HL-60/S4 treated with retinoic acid at 250 ng/mL for 4 days and 3 days (cell line): Measurements from ENCODE around the gene SLC25A44.

Experiments
- in situ Hi-C: fragments of 300-500 bp; cut with MboI; formaldehyde crosslinking; loops from 2 replicates; pipeline ENCODE4 v1.7.0; 2022; ENCODE audit warnings: low sequenced_read_pairs

Gene SLC25A44

GRCh38 chr1:156198831-156199349 is 5.0 kb downstream of the SLC25A44 start:
- in situ Hi-C loops = no loop called here

DNA sequence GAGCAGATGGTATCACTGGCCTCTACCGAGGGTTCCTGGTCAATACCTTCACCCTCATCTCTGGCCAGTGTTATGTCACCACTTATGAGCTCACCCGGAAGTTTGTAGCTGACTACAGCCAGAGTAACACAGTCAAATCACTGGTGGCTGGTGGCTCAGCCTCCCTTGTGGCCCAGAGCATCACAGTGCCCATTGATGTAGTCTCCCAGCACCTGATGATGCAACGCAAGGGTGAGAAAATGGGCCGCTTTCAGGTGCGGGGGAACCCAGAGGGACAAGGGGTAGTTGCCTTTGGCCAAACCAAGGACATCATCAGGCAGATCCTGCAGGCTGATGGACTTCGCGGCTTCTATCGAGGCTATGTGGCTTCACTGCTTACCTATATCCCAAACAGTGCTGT is 6.1 kb downstream of the SLC25A44 start:
- in situ Hi-C loops = no loop called here

- in situ Hi-C loops = no loop called here
Measured at GRCh38 chr1:156203331-156203730, 9.4 kb downstream of the SLC25A44 start.

- in situ Hi-C loops = no loop called here
Measured at GRCh38 chr1:156204686-156205085, 10.8 kb downstream of the SLC25A44 start.

- in situ Hi-C loops = loop anchor here (10.0 kb wide), 1 partner anchor 56 kb away; the partner anchor contains the start of gene SEMA4A
Measured at GRCh38 chr1:156211243-156211642, 17.3 kb downstream of the SLC25A44 start.

- in situ Hi-C loops = loop anchor here (10.0 kb wide), 1 partner anchor 57 kb away; the partner anchor contains the start of gene SEMA4A
Measured at GRCh38 chr1:156212130-156212529, 18.2 kb downstream of the SLC25A44 start.

GRCh38 chr1:156212833-156213643 is 19.1 kb downstream of the SLC25A44 start, which contains the start of gene PMF1:
PMF1 (plus strand) TSS chr1:156213007; CDS start chr1:156213016, 9 bp downstream.
- in situ Hi-C loops = loop anchor here (10.0 kb wide), 1 partner anchor 58 kb away; the partner anchor contains the start of gene SEMA4A

DNA sequence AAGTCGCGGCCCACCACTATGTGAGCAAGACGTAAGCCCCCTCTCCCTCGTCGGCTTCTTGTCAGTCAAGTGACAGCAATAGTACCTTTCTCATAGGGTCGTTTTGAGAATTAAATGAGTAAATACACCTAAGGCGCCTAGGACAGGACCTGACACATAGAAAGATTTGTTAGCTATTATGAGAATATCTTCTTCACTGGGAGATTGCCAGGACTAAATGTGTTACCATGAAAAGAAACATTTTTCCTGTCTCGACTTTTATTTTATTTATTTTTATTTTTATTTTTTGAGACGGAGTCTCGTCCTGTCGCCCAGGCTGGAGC is 19.7 kb downstream of the SLC25A44 start:
- in situ Hi-C loops = loop anchor here (10.0 kb wide), 1 partner anchor 59 kb away; the partner anchor contains the start of gene SEMA4A

- in situ Hi-C loops = loop anchor here (10.0 kb wide), 1 partner anchor 59 kb away; the partner anchor contains the start of gene SEMA4A
Measured at GRCh38 chr1:156214024-156214748, 20.3 kb downstream of the SLC25A44 start.

DNA sequence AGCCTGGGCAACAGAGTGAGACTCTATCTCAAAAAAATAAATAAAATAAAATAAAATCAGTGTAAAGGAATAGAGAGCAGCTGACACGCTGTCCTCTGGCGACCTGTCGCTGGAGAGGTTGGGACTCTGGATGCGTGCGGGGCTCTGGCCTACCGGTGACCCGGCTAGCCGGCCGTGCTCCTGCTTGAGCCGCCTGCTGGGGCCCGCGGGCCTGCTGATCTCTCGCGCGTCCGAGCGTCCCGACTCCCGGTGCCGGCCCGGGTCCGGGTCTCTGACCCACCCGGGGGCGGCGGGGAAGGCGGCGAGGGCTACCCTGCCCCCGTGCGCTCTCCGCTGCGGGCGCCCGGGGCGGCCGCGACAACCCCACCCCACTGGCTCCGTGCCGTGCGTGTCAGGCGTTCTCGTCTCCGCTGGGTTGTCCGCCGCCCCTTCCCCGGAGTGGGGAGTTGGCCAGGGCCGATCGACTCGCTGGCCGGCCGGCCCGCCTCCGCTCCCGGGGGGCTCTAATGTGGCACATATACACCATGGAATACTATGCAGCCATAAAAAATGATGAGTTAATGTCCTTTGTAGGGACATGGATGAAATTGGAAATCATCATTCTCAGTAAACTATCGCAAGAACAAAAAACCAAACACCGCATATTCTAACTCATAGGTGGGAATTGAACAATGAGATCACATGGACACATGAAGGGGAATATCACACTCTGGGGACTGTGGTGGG is 22.6 kb downstream of the SLC25A44 start:
- in situ Hi-C loops = loop anchor here (10.0 kb wide), 1 partner anchor 62 kb away; the partner anchor contains the start of gene SEMA4A

DNA sequence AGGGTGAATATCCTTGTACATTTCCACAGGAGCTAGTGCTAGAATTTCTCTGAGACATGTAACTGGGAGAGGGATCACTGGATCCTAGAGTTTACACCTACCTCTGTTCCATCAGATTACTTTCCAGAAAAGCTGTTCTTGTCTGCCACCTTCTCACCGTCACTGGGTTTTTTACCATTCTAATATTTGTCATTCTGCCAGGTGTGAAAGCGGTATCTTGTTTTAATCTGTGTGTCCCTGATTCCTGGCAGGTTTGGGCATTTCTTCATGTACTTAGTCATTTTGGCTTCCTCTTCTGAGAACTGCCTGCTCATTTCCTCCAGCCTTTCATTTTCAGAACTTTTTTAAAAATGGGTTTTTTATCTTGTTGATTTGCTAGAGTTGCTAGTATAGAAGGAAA is 24.0 kb downstream of the SLC25A44 start:
- in situ Hi-C loops = loop anchor here (10.0 kb wide), 1 partner anchor 63 kb away; the partner anchor contains the start of gene SEMA4A

DNA sequence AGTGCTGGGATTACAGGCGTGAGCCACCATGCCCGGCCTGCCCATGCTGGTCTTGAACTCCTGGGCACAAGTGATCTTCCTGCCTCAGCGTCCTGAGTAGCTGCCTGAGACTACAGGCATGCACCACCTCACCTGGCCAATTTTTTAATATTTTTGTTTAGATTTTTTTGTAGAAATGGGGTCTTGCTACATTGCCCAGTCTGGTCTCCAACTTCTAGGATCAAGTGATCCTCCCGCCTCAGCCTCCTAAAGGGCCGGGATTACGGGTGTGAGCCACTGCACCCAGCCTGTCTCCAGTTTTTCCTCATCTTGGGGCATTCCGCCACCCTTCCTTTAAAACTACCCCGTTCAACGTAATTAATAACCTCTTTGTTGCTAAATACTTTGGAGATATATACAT is 26.3 kb downstream of the SLC25A44 start:
- in situ Hi-C loops = no loop called here

- in situ Hi-C loops = no loop called here
Measured at GRCh38 chr1:156221986-156222692, 28.2 kb downstream of the SLC25A44 start.

DNA sequence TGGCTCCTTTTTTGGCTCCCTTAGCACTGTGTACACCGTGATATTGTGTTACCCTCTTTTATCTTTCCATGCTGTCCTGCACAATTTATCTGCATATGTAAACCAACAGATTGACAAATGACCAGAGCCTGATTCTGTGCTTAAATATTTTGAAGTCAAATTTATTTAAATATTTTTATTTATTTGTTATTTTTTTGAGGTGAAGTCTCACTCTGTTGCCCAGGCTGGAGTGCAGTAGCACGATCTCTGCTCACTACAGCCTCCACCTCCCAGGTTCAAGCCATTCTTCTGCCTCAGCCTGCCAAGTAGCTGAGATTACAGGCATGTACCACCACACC is 31.7 kb downstream of the SLC25A44 start:
- in situ Hi-C loops = no loop called here

- in situ Hi-C loops = no loop called here
Measured at GRCh38 chr1:156226116-156226538, 32.2 kb downstream of the SLC25A44 start.

GRCh38 chr1:156226782-156227181 is 32.9 kb downstream of the SLC25A44 start:
- in situ Hi-C loops = no loop called here

DNA sequence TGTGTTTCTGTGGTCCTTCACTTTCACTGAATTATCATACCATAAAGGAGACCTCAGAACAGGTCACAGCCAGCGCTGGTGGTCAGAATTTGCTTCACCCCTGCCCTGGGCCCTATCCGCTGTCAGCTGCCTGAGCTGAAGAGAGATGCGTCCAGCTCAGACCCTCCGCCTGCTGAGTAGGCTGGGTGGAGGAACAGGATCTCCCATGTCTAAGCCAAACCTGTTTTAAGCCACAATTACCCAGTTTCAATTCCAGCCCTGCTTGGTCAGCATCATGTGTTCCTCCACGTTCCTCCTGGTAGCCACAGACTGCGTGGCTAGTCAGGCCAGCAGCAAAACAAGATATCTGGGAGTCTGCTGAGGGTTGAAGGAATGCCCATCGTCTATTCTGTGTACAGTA is 34.6 kb downstream of the SLC25A44 start:
- in situ Hi-C loops = no loop called here

GRCh38 chr1:156229809-156230472 is 36.0 kb downstream of the SLC25A44 start:
- in situ Hi-C loops = no loop called here

DNA sequence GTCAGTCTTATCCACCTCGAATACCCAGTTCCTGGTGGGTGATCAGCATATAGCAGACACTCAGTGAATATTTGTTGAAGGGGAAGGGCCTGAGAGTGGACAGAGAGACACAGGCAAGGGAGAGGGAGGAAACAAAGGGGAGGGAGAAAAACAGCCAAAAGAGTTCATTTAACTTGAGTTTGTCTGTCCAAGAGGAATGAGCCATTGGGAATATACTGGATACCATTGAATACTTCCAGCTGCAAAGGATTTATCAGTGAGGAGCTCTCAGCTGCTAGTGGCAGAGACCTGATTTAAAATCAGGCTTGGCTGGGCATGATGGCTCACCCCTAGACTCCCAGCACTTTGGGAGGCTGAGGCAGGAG is 36.6 kb downstream of the SLC25A44 start:
- in situ Hi-C loops = no loop called here
